Large intestine (tissue), 3 donors: ENCODE measurements around the gene DISP2. TPM values are rescaled to one million over a fixed set of nuclear protein-coding genes. Genes with fewer than 3 reads are reported as not detected.

Experiments used
- DNase-seq, 2 donors: peaks; one replicate each; pipeline versions ENCODE4 v3.0.0 to v3.0.0-alpha.2; 2013
- H3K27ac ChIP-seq: one replicate; pipeline ENCODE4 v1.5.1; 2013; ENCODE audit warnings: low read length
- H3K27me3 ChIP-seq: 2 replicates; pipeline ENCODE4 v1.6.1; 2013; ENCODE audit warnings: low read length; ENCODE audit not compliant: control insufficient read depth, insufficient read depth
- H3K36me3 ChIP-seq: 2 replicates; pipeline ENCODE4 v1.6.1; 2013; ENCODE audit warnings: low read length; ENCODE audit not compliant: control insufficient read depth, insufficient read depth
- H3K4me1 ChIP-seq: one replicate; pipeline ENCODE4 v1.6.1; 2013; ENCODE audit warnings: low read length; ENCODE audit not compliant: control insufficient read depth, insufficient read depth
- H3K4me3 ChIP-seq: one replicate; pipeline ENCODE4 v1.5.1; 2013; ENCODE audit warnings: low read length
- H3K9me3 ChIP-seq: one replicate; pipeline ENCODE4 v1.6.1; 2013; ENCODE audit warnings: mild to moderate bottlenecking, low read depth, low read length, moderate library complexity; ENCODE audit not compliant: control insufficient read depth
- WGBS: methylation state at CpG from one replicate; pipeline ENCODE4 v1.1.5; 2013; ENCODE audit warnings: low lambda C conversion rate; ENCODE audit not compliant: insufficient coverage; 5-methylcytosine and 5-hydroxymethylcytosine counted together
- polyA plus RNA-seq: library from polyadenylated mRNA; unstranded; fragments of 120-200 nt; gene quantifications from one replicate; pipeline ENCODE4 v1.2.1, GENCODE V29; 2013

Gene DISP2
- polyA plus RNA-seq, 1 donor = 4.6 TPM

- H3K4me1 ChIP-seq = peaks cover 67% of the 10 kb centered on the region
- H3K36me3 ChIP-seq = no peaks in the 10 kb centered on the region
- WGBS = no CpG with 5 or more reads among the region's 13 CpGs
- H3K4me3 ChIP-seq = no peak overlapping the region
- H3K27ac ChIP-seq = peak overlapping the region; percentile 39
- H3K9me3 ChIP-seq = no peaks in the 10 kb centered on the region
- DNase-seq = no peak
- no peaks in the 10 kb centered on the region for H3K27me3 ChIP-seq
Observed at GRCh38 chr15:40335938-40336743, 21.9 kb upstream of the DISP2 start.

GRCh38 chr15:40336744-40337122 is 21.3 kb upstream of the DISP2 start:
- Histone ChIP-seq H3K27ac (no peak overlapping the region), H3K27me3 (no peaks in the 10 kb centered on the region), H3K4me1 (peaks cover 73% of the 10 kb centered on the region), H3K36me3 (no peaks in the 10 kb centered on the region), H3K9me3 (no peaks in the 10 kb centered on the region), H3K4me3 (no peak overlapping the region)
- no peak for DNase-seq
- 80% methylated on average over 1 of the region's 5 CpGs for WGBS

GRCh38 chr15:40337597-40337996 is 20.4 kb upstream of the DISP2 start:
- no peaks in the 10 kb centered on the region for H3K36me3 ChIP-seq
- WGBS = no CpG with 5 or more reads among the region's 19 CpGs
- H3K27me3 ChIP-seq = no peaks in the 10 kb centered on the region
- no peak overlapping the region for H3K4me3 ChIP-seq
- H3K9me3 ChIP-seq = no peaks in the 10 kb centered on the region
- DNase-seq = no peak
- peaks cover 78% of the 10 kb centered on the region for H3K4me1 ChIP-seq
- H3K27ac ChIP-seq = no peak overlapping the region

GRCh38 chr15:40338041-40338657 is 19.9 kb upstream of the DISP2 start:
- no CpG with 5 or more reads among the region's 11 CpGs for WGBS
- no peaks in the 10 kb centered on the region for H3K27me3 ChIP-seq
- no peak overlapping the region for H3K4me3 ChIP-seq
- H3K27ac ChIP-seq = no peak overlapping the region
- H3K36me3 ChIP-seq = no peaks in the 10 kb centered on the region
- peak; percentile 67 to 77 for DNase-seq
- no peaks in the 10 kb centered on the region for H3K9me3 ChIP-seq
- peaks cover 84% of the 10 kb centered on the region for H3K4me1 ChIP-seq

- H3K36me3 ChIP-seq = no peaks in the 10 kb centered on the region
- H3K9me3 ChIP-seq = no peaks in the 10 kb centered on the region
- no CpG with 5 or more reads among the region's 11 CpGs for WGBS
- no peaks in the 10 kb centered on the region for H3K27me3 ChIP-seq
- H3K27ac ChIP-seq = no peak overlapping the region
- peak in 1 of 2 donors; percentile 16 for DNase-seq
- peaks cover 85% of the 10 kb centered on the region for H3K4me1 ChIP-seq
- H3K4me3 ChIP-seq = no peak overlapping the region
Observed at GRCh38 chr15:40338921-40339620, 18.9 kb upstream of the DISP2 start.

- Histone ChIP-seq H3K4me1 (peaks cover 85% of the 10 kb centered on the region), H3K27me3 (no peaks in the 10 kb centered on the region), H3K9me3 (no peaks in the 10 kb centered on the region), H3K4me3 (no peak overlapping the region), H3K27ac (peak overlapping the region; percentile 82), H3K36me3 (no peaks in the 10 kb centered on the region)
- DNase-seq = peak in 1 of 2 donors; percentile 8
- WGBS = no CpG with 5 or more reads among the region's 7 CpGs
Observed at GRCh38 chr15:40339621-40339945, 18.4 kb upstream of the DISP2 start.

GRCh38 chr15:40340038-40340739 is 17.8 kb upstream of the DISP2 start:
- no peaks in the 10 kb centered on the region for H3K36me3 ChIP-seq
- H3K4me3 ChIP-seq = peak overlapping the region; percentile 16
- DNase-seq = peak in 1 of 2 donors; percentile 63
- H3K9me3 ChIP-seq = no peaks in the 10 kb centered on the region
- no CpG with 5 or more reads among the region's 14 CpGs for WGBS
- H3K27me3 ChIP-seq = no peaks in the 10 kb centered on the region
- peak overlapping the region; percentile 82 for H3K27ac ChIP-seq
- peaks cover 85% of the 10 kb centered on the region for H3K4me1 ChIP-seq

GRCh38 chr15:40340740-40341400 is 17.1 kb upstream of the DISP2 start, which contains the start of gene CCDC9B:
Gene CCDC9B (minus strand): TSS chr15:40340939. CDS start chr15:40340819, 120 bp downstream.
- WGBS = no CpG with 5 or more reads among the region's 17 CpGs
- Histone ChIP-seq H3K27me3 (no peaks in the 10 kb centered on the region), H3K27ac (peak within 1 kb of the TSS; percentile 82), H3K4me3 (peak within 1 kb of the TSS; percentile 16), H3K36me3 (no peaks in the 10 kb centered on the region), H3K9me3 (no peaks in the 10 kb centered on the region), H3K4me1 (peaks cover 85% of the 10 kb centered on the region)
- peak; percentile 90 to 94 for DNase-seq

GRCh38 chr15:40342416-40343320 is 15.4 kb upstream of the DISP2 start:
- no CpG with 5 or more reads among the region's 7 CpGs for WGBS
- Histone ChIP-seq H3K27me3 (no peaks in the 10 kb centered on the region), H3K4me3 (no peak overlapping the region), H3K4me1 (peaks cover 90% of the 10 kb centered on the region), H3K27ac (peak overlapping the region; percentile 51), H3K9me3 (no peaks in the 10 kb centered on the region), H3K36me3 (no peaks in the 10 kb centered on the region)
- DNase-seq = peak in 1 of 2 donors; percentile 53
